Nephron progenitor cell (in vitro differentiated cells): ENCODE results near the gene CDK2AP2.
"Not testable (repeated sequence)": the region's sequence is repeated elsewhere in the genome, so short reads cannot be mapped to it uniquely, and the experiment has no call there.

Source experiments
- DNase-seq: peaks from one replicate; pipeline ENCODE4 v3.0.0; 2021
- H3K27ac Mint-ChIP-seq: 2 replicates; pipeline ENCODE4 v1.8.0; 2021; ENCODE audit warnings: mild to moderate bottlenecking, moderate library complexity, mixed read lengths
- H3K27me3 Mint-ChIP-seq: 2 replicates; pipeline ENCODE4 v1.8.0; 2021; ENCODE audit warnings: mild to moderate bottlenecking, low read depth, mixed read lengths; ENCODE audit not compliant: poor library complexity
- H3K36me3 Mint-ChIP-seq: 2 replicates; pipeline ENCODE4 v1.8.0; 2021; ENCODE audit warnings: low read depth, mixed read lengths
- H3K4me1 Mint-ChIP-seq: 2 replicates; pipeline ENCODE4 v1.8.0; 2021; ENCODE audit warnings: mixed read lengths
- H3K4me3 Mint-ChIP-seq: 2 replicates; pipeline ENCODE4 v1.8.0; 2021; ENCODE audit warnings: mild to moderate bottlenecking, moderate library complexity, mixed read lengths
- H3K9me3 Mint-ChIP-seq: 2 replicates; pipeline ENCODE4 v1.8.0; 2021; ENCODE audit warnings: mild to moderate bottlenecking, moderate library complexity, mixed read lengths
- TF ChIP-seq, protein P1 (sequence below): fragments of 200-600 bp; sonication (generic); IDR thresholded peaks from 2 replicates; pipeline ENCODE4 v1.5.0; 2021; ENCODE audit warnings: antibody characterized with exemption

CDK2AP2 gene

DNA sequence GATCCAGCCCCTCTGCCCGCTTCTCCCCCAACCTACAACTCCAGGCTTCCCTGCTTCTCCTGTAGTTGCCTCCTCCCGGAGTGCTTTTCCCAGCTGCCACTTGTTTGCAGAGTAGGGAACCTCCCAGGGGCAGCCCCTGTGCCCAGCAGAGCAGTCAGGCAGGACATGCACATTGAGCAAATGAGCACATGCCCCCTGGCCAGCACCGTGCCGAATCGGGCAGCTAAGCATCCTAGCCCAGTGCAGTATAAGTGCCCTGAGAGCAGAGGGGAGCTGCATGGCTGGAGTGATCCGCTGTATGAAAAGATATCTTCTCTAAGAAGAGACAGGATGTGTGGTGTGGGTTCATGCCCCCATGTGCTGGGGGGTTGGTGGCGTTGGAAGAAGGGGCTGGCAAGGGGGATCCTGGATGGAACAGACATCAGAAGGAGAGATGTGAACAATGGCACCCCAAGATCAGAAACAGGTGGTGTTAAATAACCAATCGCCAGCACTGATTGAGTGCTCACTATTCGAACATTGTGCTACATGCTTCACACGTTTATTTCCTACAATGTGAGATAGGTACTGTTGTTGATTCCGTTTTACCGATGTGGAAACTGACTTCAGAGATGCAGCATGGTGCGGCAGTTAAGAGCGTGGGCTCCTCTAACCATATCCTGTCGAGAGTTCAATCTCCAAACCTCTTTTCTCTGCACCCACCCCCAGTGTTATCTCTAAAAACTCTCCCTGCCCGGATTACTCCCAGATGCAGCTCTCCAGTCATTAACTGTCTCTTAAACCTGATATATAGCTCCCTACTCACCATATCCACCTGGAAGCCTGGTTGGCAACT, 23.9 kb downstream of the CDK2AP2 start:
- Mint-ChIP-seq H3K9me3 (peaks cover 8% of the 10 kb centered on the region), H3K27me3 (peaks cover 18% of the 10 kb centered on the region), H3K4me3 (peak overlapping the region; percentile 86), H3K27ac (no peak overlapping the region), H3K4me1 (peaks cover 48% of the 10 kb centered on the region), H3K36me3 (peaks cover 15% of the 10 kb centered on the region)
- TF ChIP-seq, protein P1, sequence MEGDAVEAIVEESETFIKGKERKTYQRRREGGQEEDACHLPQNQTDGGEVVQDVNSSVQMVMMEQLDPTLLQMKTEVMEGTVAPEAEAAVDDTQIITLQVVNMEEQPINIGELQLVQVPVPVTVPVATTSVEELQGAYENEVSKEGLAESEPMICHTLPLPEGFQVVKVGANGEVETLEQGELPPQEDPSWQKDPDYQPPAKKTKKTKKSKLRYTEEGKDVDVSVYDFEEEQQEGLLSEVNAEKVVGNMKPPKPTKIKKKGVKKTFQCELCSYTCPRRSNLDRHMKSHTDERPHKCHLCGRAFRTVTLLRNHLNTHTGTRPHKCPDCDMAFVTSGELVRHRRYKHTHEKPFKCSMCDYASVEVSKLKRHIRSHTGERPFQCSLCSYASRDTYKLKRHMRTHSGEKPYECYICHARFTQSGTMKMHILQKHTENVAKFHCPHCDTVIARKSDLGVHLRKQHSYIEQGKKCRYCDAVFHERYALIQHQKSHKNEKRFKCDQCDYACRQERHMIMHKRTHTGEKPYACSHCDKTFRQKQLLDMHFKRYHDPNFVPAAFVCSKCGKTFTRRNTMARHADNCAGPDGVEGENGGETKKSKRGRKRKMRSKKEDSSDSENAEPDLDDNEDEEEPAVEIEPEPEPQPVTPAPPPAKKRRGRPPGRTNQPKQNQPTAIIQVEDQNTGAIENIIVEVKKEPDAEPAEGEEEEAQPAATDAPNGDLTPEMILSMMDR = no peak
- no peak for DNase-seq

DNA sequence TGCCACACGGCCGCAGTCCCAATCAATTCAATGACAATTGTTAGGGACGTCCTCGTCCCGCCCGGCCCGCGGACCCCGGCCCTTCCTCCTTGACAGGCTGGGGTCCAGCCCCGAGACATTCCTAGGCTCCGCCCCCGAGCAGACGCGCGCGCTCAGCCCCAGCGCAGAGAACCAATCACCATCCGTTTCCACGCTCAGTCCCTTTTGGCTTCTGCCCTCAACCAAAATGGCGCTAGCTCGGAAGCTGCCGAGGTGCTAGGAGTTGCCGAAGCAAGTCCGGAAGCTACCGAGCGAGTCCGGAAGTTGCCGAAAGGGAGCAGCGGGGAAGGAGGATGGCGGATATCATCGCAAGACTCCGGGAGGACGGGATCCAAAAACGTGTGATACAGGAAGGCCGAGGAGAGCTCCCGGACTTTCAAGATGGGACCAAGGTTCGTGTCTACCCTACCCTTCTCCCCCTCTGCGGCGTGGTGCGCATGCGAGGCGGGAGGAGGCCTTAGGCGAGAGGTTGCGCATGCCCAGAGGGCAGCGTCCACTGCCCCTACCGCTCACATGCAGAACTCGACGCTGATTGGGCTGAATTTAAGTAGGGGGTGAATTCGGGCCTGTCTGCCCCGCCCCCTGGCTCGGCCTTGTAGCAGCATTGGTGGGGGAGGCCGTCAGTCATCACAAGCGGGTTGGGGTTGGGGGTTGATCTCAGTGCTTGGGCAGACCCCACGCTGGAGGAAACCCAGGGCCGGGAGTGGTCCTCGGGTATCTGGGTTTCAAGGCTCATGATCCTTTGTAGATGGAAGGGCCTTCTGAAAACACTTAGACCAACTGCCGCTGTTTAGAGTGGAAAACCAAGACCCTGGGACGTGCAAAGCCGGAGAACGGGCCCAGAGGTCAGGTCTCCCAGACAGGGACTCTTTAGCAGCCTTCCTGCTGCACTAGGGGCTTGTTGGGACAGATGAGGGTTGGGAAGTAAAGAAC, 24.8 kb downstream of the CDK2AP2 start, which contains the start of gene AIP:
AIP (plus strand) TSS at position 200 of the 972 bp plus-strand sequence; CDS start at position 333, 133 bp downstream.
- Mint-ChIP-seq H3K36me3 (peaks cover 14% of the 10 kb centered on the region), H3K4me1 (peaks cover 48% of the 10 kb centered on the region), H3K4me3 (peak within 1 kb of the TSS; percentile 86), H3K27ac (peak within 1 kb of the TSS; percentile 90), H3K27me3 (peaks cover 23% of the 10 kb centered on the region), H3K9me3 (peaks cover 8% of the 10 kb centered on the region)
- DNase-seq = peak; percentile 99
- TF ChIP-seq, protein P1 = no peak

DNA sequence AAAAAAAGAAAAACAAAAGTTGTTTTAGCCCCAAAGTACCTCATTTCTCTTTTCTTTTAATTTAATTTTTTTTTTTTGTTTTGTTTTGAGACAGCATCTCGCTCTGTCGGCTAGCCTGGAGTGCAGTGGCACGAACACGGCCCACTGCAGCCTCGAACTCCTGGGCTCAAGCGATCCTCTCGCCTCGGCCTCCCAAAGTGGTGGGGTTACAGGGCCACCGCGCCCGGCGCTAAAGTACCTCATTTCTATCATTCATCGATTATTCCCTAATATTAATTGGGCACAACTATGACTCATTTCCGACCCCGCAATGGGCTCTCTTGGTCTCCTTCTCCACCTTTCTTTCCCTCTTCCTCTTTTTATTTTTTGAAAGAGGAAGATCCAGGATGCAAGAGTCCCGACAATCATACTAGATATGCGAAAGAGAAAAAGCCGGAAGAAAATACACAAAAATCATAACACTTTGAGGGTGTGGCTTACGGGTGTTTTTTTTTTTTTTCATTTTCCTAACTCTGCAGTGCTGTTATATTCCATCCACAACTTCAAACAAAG, 25.6 kb downstream of the CDK2AP2 start:
- Mint-ChIP-seq H3K36me3 (peaks cover 7% of the 10 kb centered on the region), H3K4me1 (peaks cover 41% of the 10 kb centered on the region), H3K27ac (no peak overlapping the region), H3K4me3 (peak overlapping the region; percentile 86), H3K9me3 (peaks cover 13% of the 10 kb centered on the region), H3K27me3 (peaks cover 24% of the 10 kb centered on the region)
- TF ChIP-seq, protein P1 = no peak
- no peak for DNase-seq

DNA sequence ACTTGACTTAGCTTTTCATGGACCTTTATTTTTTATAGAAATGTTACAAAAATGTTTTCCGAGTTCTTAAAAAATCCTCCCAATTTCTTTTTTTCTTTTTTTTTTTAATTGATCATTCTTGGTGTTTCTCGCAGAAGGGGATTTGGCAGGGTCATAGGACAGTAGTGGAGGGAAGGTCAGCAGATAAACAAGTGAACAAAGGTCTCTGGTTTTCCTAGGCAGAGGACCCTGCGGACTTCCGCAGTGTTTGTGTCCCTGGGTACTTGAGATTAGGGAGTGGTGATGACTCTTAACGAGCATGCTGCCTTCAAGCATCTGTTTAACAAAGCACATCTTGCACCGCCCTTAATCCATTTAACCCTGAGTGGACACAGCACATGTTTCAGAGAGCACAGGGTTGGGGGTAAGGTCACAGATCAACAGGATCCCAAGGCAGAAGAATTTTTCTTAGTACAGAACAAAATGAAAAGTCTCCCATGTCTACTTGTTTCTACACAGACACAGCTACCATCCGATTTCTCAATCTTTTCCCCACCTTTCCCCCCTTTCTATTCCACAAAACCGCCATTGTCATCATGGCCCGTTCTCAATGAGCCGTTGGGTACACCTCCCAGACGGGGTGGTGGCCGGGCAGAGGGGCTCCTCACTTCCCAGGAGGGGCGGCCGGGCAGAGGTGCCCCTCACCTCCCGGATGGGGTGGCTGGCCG, 30.5 kb downstream of the CDK2AP2 start:
- not testable (repeated sequence) for H3K4me3 Mint-ChIP-seq, H3K27ac Mint-ChIP-seq, H3K36me3 Mint-ChIP-seq

DNA sequence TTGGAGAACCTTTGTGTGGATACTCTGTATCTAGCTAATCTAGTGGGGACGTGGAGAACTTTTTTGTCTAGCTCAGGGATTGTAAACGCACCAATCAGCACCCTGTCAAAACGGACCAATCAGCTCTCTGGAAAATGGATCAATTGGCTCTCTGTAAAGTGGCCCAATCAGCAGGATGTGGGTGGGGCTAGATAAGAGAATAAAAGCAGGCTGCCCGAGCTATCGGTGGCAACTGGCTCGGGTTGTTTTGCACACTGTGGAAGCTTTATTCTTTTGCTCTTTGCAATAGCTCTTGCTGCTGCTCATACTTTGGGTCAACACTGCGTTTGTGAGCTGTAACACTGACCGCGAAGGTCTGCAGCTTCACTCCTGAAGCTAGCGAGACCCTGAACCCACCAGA, 31.3 kb downstream of the CDK2AP2 start:
- DNase-seq, H3K4me3 Mint-ChIP-seq, H3K27ac Mint-ChIP-seq, H3K4me1 Mint-ChIP-seq, H3K36me3 Mint-ChIP-seq: not testable (repeated sequence)
- Mint-ChIP-seq H3K9me3 (peaks cover 19% of the 10 kb centered on the region), H3K27me3 (peaks cover 22% of the 10 kb centered on the region)

More for the DNA sequence above, 30.5 kb downstream of the CDK2AP2 start:
- Mint-ChIP-seq H3K9me3 (peaks cover 19% of the 10 kb centered on the region), H3K4me1 (peaks cover 11% of the 10 kb centered on the region), H3K27me3 (peaks cover 21% of the 10 kb centered on the region)
- not testable (repeated sequence) for DNase-seq

DNA sequence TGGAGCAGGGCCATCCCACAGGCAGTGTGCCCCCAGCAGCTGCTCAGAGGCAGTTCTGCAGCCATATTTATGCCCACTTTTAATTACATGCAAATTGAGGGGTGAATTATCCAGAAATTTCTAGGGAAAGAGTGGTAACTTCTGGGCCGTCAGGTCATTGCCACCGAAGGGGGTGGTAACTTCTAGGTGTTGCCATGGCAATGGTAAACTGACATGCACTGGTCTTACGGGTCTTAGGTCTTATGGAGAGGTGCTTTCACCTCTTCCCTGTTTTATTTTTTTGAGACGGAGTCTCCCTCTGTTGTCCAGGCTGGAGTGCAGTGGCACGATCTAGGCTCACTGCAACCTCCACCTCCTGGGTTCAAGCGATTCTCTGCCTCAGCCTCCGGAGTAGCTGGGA, 35.1 kb downstream of the CDK2AP2 start:
- H3K36me3 Mint-ChIP-seq = no peaks in the 10 kb centered on the region
- H3K4me3 Mint-ChIP-seq = no peak overlapping the region
- H3K9me3 Mint-ChIP-seq = peaks cover 14% of the 10 kb centered on the region
- peaks cover 21% of the 10 kb centered on the region for H3K4me1 Mint-ChIP-seq
- DNase-seq = no peak
- H3K27ac Mint-ChIP-seq = no peak overlapping the region
- H3K27me3 Mint-ChIP-seq = peaks cover 12% of the 10 kb centered on the region
- TF ChIP-seq, protein P1 = no peak
